Esophagus squamous epithelium (tissue), 4 donors: ENCODE measurements around the gene VWA8.

ENCODE experiments used
- POLR2A ChIP-seq, 4 donors: fragments of 450-650 bp; IDR thresholded peaks; one replicate each; pipeline ENCODE4 v1.6.1; 2017; ENCODE audit warnings: antibody characterized with exemption in 4 of 4, mild to moderate bottlenecking in 4 of 4, moderate library complexity in 3 of 4
- TF ChIP-seq, protein P1 (sequence below), 6 experiments: fragments of 450-650 bp in 4 of 6; fragments of 200-600 bp in 2 of 6; sonication (generic) in 2 of 6; IDR thresholded peaks; one replicate each; pipeline ENCODE4 v1.5.1; 2016 to 2019; ENCODE audit warnings: antibody characterized with exemption in 6 of 6, mild to moderate bottlenecking in 4 of 6, moderate library complexity in 4 of 6

DNA sequence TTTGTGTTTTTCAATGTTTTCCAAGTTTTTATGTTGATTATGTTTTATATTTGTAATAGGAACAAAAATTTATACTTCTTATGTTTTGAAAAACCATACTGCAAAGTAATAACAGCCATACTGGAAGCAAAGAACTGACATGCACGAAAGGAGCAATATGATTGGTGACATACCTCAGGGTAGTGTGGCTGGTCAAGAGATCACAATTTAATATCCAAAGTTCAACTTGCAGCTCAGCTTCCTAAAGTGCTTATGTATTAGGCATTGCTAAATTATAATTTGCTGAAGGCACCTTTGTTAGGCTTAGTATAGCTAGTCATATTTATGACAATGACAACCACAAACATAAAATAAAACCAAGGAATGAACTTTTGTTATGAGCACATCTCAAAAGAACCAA lies 25.9 kb downstream of the VWA8 start:
- TF ChIP-seq, protein P1, sequence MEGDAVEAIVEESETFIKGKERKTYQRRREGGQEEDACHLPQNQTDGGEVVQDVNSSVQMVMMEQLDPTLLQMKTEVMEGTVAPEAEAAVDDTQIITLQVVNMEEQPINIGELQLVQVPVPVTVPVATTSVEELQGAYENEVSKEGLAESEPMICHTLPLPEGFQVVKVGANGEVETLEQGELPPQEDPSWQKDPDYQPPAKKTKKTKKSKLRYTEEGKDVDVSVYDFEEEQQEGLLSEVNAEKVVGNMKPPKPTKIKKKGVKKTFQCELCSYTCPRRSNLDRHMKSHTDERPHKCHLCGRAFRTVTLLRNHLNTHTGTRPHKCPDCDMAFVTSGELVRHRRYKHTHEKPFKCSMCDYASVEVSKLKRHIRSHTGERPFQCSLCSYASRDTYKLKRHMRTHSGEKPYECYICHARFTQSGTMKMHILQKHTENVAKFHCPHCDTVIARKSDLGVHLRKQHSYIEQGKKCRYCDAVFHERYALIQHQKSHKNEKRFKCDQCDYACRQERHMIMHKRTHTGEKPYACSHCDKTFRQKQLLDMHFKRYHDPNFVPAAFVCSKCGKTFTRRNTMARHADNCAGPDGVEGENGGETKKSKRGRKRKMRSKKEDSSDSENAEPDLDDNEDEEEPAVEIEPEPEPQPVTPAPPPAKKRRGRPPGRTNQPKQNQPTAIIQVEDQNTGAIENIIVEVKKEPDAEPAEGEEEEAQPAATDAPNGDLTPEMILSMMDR (IDR thresholded peaks at IDR 0.05) = no peak
- TF ChIP-seq POLR2A (IDR thresholded peaks at IDR 0.05) = no peak
